MM.1S (cell line): ENCODE data around the gene CUL3.

Source experiments
- DNase-seq: peaks from one replicate; pipeline ENCODE4 v3.0.0-alpha.2; 2015
- H2AFZ ChIP-seq: fragments of 300-600 bp; sonication (generic); 2 replicates; pipeline ENCODE4 v1.6.0; 2016; ENCODE audit warnings: antibody characterized with exemption, low read length
- H3F3A ChIP-seq: fragments of 300-600 bp; sonication (generic); 2 replicates; pipeline ENCODE4 v1.6.1; 2016; ENCODE audit warnings: mild to moderate bottlenecking, antibody characterized with exemption, low read length, moderate library complexity, mixed read lengths; ENCODE audit not compliant: insufficient read depth
- H3K27ac ChIP-seq: fragments of 300-600 bp; sonication (generic); 2 replicates; pipeline ENCODE4 v1.5.1; 2016; ENCODE audit warnings: mild to moderate bottlenecking, low read length
- H3K27me3 ChIP-seq: fragments of 300-600 bp; sonication (generic); replicated peaks from 2 replicates; pipeline ENCODE4 v1.6.0; 2016; ENCODE audit warnings: low read length; ENCODE audit not compliant: insufficient read depth
- H3K36me3 ChIP-seq: fragments of 300-600 bp; sonication (generic); replicated peaks from 2 replicates; pipeline ENCODE4 v1.6.1; 2016; ENCODE audit warnings: mild to moderate bottlenecking, low read length, mixed read lengths; ENCODE audit not compliant: insufficient read depth
- H3K4me1 ChIP-seq: fragments of 300-600 bp; sonication (generic); 2 replicates; pipeline ENCODE4 v1.6.1; 2016; ENCODE audit warnings: low read length, mixed read lengths
- H3K4me2 ChIP-seq: fragments of 300-600 bp; sonication (generic); 2 replicates; pipeline ENCODE4 v1.6.0; 2016; ENCODE audit warnings: low read depth, low read length
- H3K4me3 ChIP-seq: fragments of 300-600 bp; sonication (generic); 2 replicates; pipeline ENCODE4 v1.5.1; 2016; ENCODE audit warnings: low read length, mixed read lengths
- H3K79me2 ChIP-seq: fragments of 300-600 bp; sonication (generic); 2 replicates; pipeline ENCODE4 v1.6.1; 2016; ENCODE audit warnings: mixed run types, low read length, mixed read lengths
- H3K9ac ChIP-seq: fragments of 300-600 bp; sonication (generic); 2 replicates; pipeline ENCODE4 v1.6.1; 2016; ENCODE audit warnings: low read length, mixed read lengths
- H3K9me2 ChIP-seq: fragments of 300-600 bp; sonication (generic); replicated peaks from 2 replicates; pipeline ENCODE4 v1.6.1; 2016; ENCODE audit warnings: mild to moderate bottlenecking, low read length, mixed read lengths; ENCODE audit not compliant: insufficient read depth
- H3K9me3 ChIP-seq: fragments of 300-600 bp; sonication (generic); replicated peaks from 2 replicates; pipeline ENCODE4 v1.6.1; 2016; ENCODE audit warnings: mild to moderate bottlenecking, low read length, mixed read lengths; ENCODE audit not compliant: insufficient read depth
- H4K20me1 ChIP-seq: fragments of 300-600 bp; sonication (generic); 2 replicates; pipeline ENCODE4 v1.6.1; 2016; ENCODE audit warnings: mild to moderate bottlenecking, low read length, moderate library complexity, mixed read lengths; ENCODE audit not compliant: insufficient read depth
- CTCF ChIP-seq: fragments of 300-600 bp; sonication (generic); IDR thresholded peaks from 2 replicates; pipeline ENCODE4 v1.5.1; 2016; ENCODE audit warnings: antibody characterized with exemption, low read length, mixed read lengths
- EZH2 ChIP-seq: fragments of 300-600 bp; sonication (generic); optimal IDR thresholded peaks from 2 replicates; pipeline ENCODE3; 2017; ENCODE audit warnings: low read depth, mild to moderate bottlenecking, antibody characterized with exemption, low read length, mixed read lengths
- EZH2phosphoT487 ChIP-seq: fragments of 300-600 bp; sonication (generic); IDR thresholded peaks from 2 replicates; pipeline ENCODE4 v1.6.1; 2018; ENCODE audit warnings: antibody characterized with exemption, low read length

CUL3 gene

GRCh38 chr2:224573724-224574123 lies 11.4 kb downstream of the CUL3 start:
- Histone ChIP-seq H3K9me3 (no peaks in the 10 kb centered on the region), H3K27me3 (no peaks in the 10 kb centered on the region), H3K4me2 (no peak overlapping the region), H3K9me2 (no peaks in the 10 kb centered on the region), H3K27ac (no peak overlapping the region), H3K9ac (no peak overlapping the region), H3K79me2 (peaks cover 100% of the 10 kb centered on the region), H4K20me1 (peaks cover 68% of the 10 kb centered on the region), H2AFZ (no peak overlapping the region), H3K4me1 (0 out of 2 replicates have a peak, but pooled peaks cover 3% of the 10 kb centered on the region), H3K36me3 (no peaks in the 10 kb centered on the region), H3F3A (no peaks in the 10 kb centered on the region), H3K4me3 (no peak overlapping the region)
- DNase-seq: no peak
- TF ChIP-seq CTCF (no peak), EZH2phosphoT487 (no peak), EZH2 (no peak)

GRCh38 chr2:224572338-224572737 lies 12.8 kb downstream of the CUL3 start:
- Histone ChIP-seq H2AFZ (no peak overlapping the region), H3K27me3 (no peaks in the 10 kb centered on the region), H3K4me1 (0 out of 2 replicates have a peak, but pooled peaks cover 3% of the 10 kb centered on the region), H4K20me1 (peaks cover 66% of the 10 kb centered on the region), H3K36me3 (no peaks in the 10 kb centered on the region), H3F3A (no peaks in the 10 kb centered on the region), H3K79me2 (peaks cover 100% of the 10 kb centered on the region), H3K4me2 (no peak overlapping the region), H3K27ac (no peak overlapping the region), H3K9me3 (no peaks in the 10 kb centered on the region), H3K4me3 (no peak overlapping the region), H3K9ac (no peak overlapping the region), H3K9me2 (no peaks in the 10 kb centered on the region)
- TF ChIP-seq CTCF: no peak
- TF ChIP-seq EZH2phosphoT487: no peak
- TF ChIP-seq EZH2: no peak
- no peak for DNase-seq

GRCh38 chr2:224570328-224570993 lies 14.7 kb downstream of the CUL3 start:
- H3K79me2 ChIP-seq: peaks cover 100% of the 10 kb centered on the region
- peaks cover 55% of the 10 kb centered on the region for H4K20me1 ChIP-seq
- no peaks in the 10 kb centered on the region for H3K4me1 ChIP-seq
- H3K4me3 ChIP-seq: no peak overlapping the region
- H3K9ac ChIP-seq: no peak overlapping the region
- no peaks in the 10 kb centered on the region for H3K27me3 ChIP-seq
- H3K9me2 ChIP-seq: no peaks in the 10 kb centered on the region
- H3K36me3 ChIP-seq: peaks cover 7% of the 10 kb centered on the region; the same call in 1 of the 2 replicates
- H3K27ac ChIP-seq: no peak overlapping the region
- no peak for DNase-seq
- no peak overlapping the region for H3K4me2 ChIP-seq
- no peak overlapping the region for H2AFZ ChIP-seq
- H3F3A ChIP-seq: no peaks in the 10 kb centered on the region
- TF ChIP-seq EZH2phosphoT487 (no peak), EZH2 (no peak), CTCF (no peak)
- H3K9me3 ChIP-seq: no peaks in the 10 kb centered on the region
